LNCAP (cell line): ENCODE results near the gene IL6ST.
A peak's percentile ranks its signal among the peaks of the same experiment; 100 is the strongest.

Experiments used
- CTCF ChIP-seq: fragments of 450-650 bp; IDR thresholded peaks from 2 replicates; pipeline ENCODE4 v1.5.1; 2017; ENCODE audit warnings: mild to moderate bottlenecking

The IL6ST gene

GRCh38 chr5:55994998-55995914 is 493 bp upstream of the IL6ST start:
- peak; percentile 20; the same call in 1 of the 2 replicates for TF ChIP-seq CTCF

GRCh38 chr5:55993731-55994494 is 850 bp downstream of the IL6ST start:
- no peak for TF ChIP-seq CTCF

GRCh38 chr5:55993013-55993412 is 1.8 kb downstream of the IL6ST start:
- TF ChIP-seq CTCF, result no peak

- no peak for TF ChIP-seq CTCF
Observed at GRCh38 chr5:55991768-55992486, 2.8 kb downstream of the IL6ST start.

- no peak for TF ChIP-seq CTCF
Observed at GRCh38 chr5:55989860-55990259, 4.9 kb downstream of the IL6ST start.

- TF ChIP-seq CTCF, result no peak
Observed at GRCh38 chr5:55988979-55989638, 5.7 kb downstream of the IL6ST start.

- TF ChIP-seq CTCF, result no peak
Observed at GRCh38 chr5:55986931-55987330, 7.8 kb downstream of the IL6ST start.
